GM18511 (cell line): Measurements from ENCODE around the gene MIGA2.
A peak's percentile ranks its signal among the peaks of the same experiment; 100 is the strongest.

ENCODE experiments used
- ATAC-seq: cut with Tn5 transposase; IDR thresholded peaks from one replicate; pipeline ENCODE4 v1.9.1; 2021; ENCODE audit warnings: mild to moderate bottlenecking, moderate library complexity; ENCODE audit not compliant: unreplicated experiment

MIGA2 gene

DNA sequence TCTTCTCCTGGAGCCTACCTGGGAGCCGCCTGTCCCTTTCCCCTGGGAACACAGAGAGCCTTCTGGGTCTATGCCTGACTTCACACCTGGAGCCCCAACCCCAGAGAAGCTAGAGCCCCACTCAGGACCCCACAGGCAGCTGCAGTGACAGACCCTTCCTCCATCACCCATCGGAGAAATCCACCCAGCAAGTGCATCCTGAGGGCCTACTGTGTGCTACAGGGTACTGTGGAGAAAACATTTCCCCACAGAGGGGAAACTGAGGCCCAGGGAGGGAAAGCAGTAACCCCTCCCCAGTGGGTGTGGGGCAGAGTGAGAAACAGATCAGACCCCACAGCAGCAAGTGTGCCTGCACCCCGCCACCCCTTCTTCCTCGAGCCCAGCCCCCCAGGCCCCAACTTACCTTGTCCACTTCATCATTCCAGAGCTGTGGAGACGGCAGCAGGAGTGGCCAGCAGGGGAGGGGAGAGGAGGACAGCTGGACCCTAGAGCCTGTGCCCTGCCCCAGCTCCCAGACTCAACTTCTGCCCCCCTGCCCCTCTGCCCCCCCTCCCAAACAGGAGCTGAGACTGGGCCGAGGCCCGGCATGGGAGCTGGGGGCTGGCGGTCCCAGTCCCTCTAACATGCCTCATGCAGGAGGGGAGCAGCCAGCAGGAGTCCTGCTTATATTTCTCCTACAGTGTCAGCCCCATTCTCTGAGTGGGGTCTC lies 26.0 kb upstream of the MIGA2 start:
- ATAC-seq: no peak

DNA sequence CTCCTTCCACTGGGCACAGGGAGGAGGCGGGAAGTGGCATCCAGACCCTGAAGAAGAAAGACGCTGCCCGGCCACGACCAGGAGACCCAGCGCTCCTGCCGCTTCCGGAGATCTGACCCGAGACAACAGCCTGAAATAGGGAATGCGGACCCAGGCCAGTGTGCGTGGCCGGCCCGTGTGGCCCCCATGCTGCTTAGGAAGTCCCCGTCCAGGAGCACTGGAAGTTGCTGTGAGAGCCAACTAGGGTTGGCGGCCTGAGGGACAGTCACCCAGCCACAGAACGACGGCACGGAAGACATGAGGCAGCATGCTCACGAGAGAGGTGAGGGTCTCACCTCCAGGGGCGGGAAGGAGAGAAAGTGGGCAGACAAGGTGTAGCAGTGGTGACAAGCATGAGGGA lies 25.3 kb upstream of the MIGA2 start:
- ATAC-seq: no peak

DNA sequence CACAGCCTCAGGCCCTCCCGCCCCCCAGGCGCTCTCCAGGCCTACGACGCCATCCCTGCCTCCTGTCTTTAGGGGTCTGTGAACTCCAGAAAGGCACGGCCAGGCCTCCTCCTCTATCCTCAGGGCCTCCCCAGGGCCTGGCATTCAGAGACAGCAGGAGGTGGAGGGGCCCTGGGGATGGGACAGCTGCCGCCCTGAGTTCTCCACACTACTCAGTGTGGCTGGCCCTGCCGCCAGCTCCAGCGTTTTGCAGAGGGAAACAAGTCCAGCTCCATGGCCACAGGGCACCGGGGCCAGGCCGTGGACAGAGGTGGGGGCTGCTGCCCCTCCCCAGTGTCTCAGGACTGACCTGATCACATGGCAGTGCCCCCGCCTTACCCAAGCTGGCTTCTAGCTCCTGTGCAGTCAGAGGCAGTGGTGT lies 24.7 kb upstream of the MIGA2 start:
- no peak for ATAC-seq

DNA sequence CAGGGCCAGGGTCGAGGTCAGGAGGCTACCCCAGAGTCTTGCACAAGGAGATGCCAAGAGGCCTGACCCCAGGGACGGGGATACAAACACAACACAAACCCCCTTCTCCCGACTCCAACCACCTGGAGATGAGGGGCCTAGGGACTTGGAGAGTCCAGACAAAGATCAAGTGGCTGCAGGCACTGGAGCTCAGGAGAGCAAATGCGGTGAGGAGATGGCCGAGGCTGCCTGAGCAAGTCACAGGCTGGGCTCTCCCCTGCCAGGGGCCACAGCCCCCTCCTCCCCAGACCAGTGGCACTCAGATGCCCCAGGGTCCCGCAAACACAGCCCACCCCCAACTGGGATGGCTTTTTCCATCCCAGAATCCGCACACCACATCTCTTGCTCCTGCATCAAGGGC lies 24.1 kb upstream of the MIGA2 start:
- ATAC-seq: no peak

DNA sequence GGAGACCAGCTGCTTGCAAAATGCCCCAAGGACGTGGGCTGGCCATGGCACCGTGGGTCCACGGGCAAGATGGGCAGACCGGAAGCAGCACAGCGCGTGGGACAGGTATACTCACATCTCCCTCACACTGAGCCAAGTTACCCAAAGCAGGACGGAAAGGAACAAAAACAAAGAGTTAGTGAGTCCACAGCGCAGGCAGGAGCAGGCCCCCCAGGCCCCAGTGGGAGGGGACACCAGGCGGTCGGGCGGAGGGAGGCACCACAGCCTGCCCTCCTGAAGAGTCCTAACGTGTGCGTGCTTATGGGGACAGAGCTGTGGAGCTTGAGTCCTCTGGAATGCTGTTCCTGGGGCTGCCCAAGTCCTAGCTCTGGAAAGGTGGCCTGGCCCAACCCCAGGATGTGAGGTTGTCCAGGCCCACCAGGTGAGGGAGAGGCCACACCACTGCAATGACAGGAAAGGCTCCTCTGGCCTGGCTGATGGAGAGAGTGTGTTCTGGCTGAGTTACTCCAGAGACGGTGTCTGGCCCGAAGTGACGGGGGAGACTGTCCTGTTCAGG lies 23.5 kb upstream of the MIGA2 start:
- ATAC-seq: no peak

DNA sequence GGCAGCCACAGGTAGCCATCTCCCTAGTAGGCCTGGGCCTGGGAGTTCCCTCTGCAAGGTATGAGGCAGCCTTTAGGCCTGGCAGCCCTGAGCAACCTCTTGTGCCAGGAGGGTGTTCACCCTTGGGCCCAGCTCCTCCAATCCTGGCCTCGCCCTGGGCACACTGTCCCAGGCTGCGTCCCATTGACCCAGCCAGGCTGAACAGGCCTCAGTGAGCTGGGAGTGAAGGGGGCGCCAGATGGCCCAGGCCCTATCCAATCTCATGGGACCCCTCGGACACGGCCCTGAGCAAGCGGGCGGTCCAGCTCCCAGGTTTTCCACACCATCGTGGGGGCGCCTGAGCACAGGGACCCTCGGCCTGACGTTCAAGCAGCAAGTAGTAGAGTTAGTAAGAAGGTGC lies 22.8 kb upstream of the MIGA2 start:
- ATAC-seq: no peak

DNA sequence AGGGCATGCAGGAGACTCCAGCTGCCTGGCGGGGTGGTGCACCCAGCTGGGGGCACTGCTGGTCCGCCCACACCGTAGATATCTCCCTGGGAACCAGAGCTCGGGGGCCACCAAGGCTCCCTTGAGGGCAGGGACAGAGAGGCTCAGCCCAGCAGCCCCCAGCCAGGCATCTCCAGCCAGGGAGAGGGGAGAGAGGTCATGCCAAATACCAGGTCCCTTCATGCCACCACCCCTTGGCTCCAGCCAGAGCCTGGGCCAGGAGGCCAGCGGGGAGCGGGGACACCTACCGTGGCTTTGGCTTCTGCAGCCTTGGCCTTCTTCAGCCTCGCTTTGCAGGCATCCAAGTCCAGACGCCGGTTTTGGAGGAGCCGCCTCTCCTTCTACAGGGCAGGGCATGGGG lies 22.3 kb upstream of the MIGA2 start:
- no peak for ATAC-seq

DNA sequence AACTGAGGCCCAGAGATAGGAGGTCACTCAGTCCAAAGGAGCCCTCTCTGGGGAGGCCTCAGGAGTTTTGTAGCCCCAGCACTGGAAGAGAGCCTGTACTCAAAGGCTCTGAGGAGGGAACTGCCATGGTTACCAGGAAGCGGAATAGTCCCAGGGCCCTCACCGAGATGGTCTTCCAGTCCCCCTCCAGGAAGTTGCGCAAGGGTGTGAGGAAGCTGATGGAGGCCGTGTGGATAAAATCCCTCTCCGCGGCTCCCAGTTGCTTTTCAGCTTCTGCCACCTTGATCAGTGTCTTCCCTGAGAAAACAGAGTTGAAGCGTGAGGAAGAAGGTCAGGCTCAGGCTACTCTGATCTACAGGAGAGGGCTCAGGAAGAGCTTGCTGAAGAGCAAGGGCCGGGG lies 21.8 kb upstream of the MIGA2 start:
- no peak for ATAC-seq

DNA sequence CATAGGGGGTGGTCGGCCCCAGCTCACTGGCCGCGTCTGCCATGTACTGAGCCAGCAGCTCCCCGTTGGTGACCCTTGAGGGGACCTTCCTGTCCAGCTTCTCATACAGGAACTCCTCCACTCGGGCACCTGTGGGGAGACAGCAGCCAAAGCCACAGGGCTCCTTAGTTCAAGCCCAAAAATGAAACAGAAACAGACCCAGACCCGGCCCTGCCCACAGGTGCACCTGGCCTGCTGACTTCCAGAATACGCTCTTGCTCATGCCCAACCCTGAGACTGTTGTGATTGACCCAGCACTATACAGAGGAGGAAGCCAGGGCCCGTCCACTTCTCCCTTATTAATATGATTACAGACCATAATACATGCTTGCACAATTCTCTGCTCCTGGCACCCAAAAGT lies 15.3 kb upstream of the MIGA2 start:
- ATAC-seq: no peak

DNA sequence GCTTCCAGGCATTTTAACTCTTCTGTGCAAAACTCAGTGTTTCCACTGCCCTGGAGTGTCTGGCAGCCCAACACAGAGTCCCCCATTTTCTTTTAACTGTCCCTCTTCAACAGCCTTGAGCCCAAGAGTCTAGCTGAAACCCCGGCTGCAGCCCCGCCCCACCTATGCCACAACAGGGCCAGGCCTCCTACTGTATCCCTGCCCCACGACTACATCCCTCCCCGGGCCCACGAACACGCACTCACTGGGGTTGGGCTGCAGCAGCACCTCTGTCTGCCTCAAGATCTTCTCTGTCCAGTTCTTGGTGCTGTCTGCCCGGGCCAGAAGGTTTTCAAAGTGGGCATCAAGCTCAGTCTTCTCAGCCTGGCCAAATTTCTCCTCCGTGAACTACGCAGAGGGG lies 14.4 kb upstream of the MIGA2 start:
- ATAC-seq: no peak

DNA sequence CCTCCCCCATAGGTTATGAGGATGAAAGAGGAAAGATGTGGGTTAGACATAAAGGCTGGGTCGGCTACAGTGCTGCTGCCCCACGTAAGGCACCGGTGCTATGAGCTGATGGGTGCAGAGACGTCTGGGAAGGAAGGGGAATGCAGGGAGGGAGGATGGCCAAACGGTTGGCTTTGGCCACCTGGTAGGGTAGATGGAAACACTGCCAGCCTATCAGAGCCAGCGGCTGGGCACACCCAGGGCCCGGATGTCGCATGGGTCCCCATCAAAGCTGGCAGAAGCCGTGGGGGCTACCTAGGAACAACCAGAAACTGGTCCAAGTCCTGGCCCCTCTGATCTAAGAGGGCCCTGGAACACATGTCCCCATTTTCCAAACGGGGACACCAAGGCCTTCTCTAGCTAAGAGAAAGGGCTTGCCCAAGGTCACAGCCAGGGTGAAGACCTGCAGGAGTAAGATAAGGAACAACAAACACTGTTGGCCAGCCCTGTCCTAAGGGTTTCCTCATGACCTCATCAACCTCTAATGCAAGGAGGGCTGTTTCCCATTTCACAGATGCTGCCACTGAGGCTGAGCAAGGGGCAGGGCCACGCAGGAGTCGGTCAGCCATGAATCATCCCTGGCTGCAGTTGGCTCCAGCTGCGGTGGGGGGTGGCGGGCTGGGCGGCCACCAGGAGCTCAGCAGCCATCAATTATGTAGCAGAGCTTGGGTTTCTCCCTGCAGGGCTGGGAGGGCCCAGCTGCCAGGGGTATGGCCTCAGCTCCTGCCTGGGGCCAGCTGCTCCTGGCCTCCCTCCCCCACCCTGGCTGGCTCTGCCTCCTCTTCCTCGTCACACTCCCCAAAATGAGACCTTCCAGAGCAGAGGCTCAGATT lies 13.2 kb upstream of the MIGA2 start:
- ATAC-seq: no peak

DNA sequence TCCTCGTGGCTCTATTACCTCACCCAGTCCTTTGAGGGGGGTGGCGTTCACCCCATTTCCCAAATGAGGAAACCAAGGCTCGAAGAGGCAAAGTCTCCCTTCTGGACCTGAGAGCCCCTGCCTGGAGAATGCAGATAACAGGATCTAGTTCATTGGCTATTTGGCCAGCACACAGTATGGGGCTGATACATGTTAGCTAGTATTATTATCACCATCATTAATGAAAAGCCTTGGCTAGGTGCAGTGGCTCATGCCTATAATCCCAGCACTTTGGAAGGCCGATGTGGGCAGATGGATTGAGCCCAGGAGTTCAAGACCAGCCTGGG lies 12.6 kb upstream of the MIGA2 start:
- no peak for ATAC-seq

DNA sequence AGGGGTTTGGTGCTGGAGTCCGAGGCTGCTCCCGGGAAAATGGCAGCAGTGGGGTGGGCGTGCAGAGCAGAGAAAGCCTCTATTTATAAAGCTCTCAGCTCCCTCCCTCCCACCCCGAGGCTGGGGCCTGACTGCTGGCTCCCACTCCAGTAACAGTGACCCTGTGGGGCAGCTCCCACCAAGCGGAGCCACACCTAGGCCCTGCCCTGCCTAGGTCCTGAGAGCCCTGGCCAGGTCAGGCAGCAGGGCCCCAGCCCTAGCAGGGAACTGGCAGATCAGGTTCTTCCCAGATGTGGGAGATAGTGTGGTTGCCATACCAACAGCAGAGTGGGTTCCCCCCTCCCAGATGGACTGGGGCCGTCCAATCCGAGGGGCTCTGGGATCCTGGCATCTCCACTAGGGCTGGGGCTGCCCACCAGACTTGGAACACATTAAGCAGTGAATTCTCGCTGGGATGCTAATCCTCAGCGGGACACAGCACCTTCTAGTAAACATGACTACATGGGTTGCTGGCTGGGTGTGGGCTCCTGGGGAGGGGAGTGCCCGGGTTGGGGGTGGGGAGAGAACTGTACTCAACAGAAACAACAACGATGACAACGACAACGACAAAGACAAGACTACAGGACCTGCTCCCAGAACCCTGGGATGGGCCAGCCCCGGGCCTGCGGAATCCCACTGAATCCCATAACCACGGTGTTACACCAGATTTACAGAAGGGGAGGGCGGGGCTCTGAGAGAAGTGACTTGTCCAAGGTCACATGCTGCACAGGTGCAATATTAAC lies 9.8 kb upstream of the MIGA2 start:
- ATAC-seq: no peak

DNA sequence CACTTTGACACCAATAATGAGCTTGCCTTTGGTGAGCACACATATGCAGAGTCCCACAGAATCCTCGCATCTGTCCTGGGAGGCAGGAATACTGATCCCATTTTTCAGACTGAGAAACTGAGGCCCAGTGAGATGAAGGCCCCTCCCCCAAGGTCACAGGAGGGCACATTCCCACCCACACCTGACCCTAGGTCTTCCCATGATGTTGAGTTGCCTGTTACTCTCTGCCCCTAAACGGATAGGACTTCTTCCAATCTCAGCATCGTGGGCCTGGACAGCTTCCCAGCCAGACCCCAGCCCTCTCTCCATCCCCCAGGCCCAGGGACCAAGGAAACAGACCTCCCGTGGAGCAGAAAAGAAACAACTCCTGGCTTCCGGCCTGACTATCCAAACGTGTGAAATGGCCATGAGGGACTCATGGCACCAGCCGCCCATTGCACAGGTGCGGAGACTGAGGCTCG lies 9.2 kb upstream of the MIGA2 start:
- ATAC-seq: peak; percentile 17

DNA sequence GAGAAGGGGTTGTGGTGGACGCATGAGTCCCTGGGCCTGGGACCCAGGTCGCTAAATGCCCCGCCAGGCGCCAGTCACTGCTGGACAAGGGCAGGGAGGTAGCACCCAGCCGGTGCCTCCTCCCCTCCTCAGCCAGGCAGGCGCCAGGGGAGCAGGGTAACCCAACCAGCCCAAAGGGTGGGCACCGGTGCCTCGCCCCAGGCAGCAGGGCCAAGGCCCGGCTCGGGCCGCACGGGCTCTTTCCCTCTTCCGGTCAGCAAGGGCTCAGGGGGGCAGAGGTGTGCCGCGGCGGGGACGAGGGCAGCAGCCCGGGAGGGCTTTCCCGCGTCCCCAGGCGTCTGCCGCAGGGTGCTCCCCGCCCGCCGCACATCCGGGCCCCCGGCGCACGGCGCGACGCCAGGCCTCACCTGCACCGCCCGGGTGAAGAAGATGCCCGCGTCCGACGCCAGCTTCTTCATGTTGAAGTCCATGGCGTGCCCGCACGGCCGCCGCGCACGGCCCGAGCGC lies 8.7 kb upstream of the MIGA2 start:
- ATAC-seq: peak; percentile 53

DNA sequence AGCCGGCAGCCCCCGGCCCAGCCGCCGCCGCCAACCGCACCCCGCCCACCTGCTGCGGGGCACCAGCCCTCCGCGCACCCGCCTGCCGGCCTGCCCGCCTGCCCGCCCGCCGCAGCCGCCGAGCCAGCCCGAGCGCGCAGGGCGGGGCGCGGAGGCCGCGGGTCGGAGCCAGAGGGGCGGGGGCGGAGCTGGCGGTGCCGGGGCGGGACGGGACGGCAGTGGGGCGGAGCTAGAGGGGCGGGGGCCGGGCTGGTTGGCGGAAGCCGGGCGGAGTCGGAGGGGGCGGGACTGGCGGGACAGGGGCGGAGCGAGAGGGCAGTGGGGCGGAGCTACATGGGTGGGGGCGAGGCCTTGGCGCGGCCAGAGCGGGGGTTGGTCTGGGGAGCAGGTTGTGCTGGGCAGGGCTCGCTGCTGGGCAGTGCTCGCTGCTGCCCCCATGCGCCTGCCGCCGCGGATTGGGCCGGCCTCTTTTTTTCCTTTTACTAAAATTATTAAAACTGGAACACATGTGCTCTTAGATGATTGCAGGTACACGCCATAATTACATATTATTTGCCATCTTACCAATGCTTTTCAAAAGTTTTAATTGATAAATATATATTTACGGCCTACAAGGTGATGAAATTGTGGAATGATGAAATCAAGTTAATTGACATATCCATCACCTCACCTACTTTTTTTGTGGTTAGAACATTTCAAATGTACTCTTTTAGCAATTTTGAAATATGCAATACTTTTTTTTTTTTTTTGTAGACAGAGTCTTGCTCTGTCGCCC lies 8.0 kb upstream of the MIGA2 start, which contains the start of gene SH3GLB2:
SH3GLB2 (minus strand) TSS at position 140 of the 775 bp plus-strand sequence. CDS start 177 bp downstream, outside the sequence.
- ATAC-seq: peak; percentile 77

DNA sequence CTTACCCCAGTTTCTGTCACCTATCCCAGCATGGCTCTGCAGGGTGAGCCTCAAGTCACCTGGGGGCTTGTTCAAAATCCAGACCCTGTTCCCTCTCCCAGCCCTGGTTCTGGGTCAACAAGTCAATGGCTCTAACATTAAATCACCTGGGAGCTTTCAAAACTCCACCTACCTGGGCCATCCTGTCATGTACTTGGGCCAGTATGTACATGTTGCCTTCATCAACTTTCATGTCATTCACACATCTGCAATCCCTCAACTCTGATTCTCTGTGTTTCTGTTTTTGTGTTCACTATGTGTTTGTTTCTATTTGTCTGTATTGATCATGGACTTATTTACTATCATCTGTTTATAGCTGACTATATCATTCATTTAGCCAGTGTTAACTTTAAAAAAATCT lies 6.2 kb upstream of the MIGA2 start:
- ATAC-seq: no peak

DNA sequence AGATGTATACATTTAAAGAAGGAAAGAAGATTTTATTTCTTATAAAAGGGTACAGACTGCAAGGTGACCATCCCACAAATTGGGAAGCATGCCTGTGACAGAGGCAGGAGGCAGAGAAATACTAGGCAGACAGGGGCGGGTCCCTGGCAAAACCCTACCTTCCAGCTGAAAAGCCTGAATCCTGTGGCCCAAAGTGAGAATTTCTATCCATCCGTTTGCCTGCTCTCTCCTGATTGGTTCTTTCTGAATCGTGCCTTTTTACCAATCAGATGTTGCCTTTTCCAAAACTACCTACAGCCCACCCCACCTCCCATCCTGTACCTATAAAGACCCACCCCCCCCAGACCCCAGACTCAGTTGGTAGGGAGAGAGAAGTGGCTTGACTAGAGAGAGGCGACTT lies 4.9 kb upstream of the MIGA2 start:
- ATAC-seq: no peak

DNA sequence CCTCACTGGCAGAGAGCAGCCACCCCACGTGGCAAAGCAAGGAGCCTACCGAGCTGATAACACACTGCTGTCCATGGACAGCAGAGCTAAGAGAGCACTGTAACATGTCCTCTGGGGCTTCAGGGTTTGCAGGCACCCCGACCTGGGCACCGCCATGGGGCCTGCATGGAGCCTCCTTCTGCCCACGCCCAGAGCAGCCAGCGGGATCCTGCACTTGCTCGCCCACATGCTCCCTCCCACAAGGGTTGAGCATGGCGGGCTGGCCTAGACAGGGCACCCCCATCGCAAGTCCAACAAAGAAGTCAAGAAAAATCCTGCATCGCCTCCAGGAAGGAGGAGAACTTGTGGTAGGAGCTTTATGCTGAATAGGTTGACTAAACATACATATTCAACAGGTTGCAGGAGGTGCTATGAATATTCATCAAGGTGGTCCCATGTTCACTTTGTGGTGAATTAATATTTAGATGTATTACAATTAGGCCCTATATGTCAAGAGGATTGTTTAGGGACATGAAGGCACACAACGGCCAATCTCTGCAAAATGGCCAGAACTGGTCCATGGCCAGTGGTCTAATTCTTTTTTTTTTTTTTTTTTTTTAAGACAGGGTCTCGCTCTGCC lies 3.8 kb upstream of the MIGA2 start:
- no peak for ATAC-seq

DNA sequence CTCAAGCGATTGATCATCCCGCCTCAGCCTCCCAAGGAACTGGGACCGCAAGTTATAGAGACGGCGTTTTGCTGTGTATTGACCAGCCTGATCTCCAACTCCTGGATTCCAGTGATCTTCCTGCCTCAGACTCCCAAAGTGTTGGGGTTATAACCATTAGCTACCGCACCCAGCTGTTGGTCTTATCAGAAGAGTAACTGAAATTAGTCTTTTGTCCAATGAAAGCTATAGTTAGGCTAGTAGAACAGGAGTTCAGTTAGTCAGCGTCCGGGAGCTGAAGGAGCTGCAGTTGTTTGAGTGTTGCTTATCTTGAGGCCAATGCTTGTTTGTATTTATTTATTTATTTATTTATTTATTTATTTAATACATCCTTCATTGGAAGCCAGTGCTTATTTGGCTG lies 3.2 kb upstream of the MIGA2 start:
- no peak for ATAC-seq
